H1 (cell line): Measurements from ENCODE around the gene FGD6. TPM values are rescaled to one million over a fixed set of nuclear protein-coding genes. Genes with fewer than 3 reads are reported as not detected.

Experiments used
- BACH1 ChIP-seq: IDR thresholded peaks from 2 replicates; pipeline ENCODE4 v1.6.1; 2012; ENCODE audit warnings: low read length, improper control_type of control experiment
- CHD7 ChIP-seq: fragments of 300-600 bp; sonication (generic); IDR thresholded peaks from 2 replicates; pipeline ENCODE4 v1.7.1; 2012; ENCODE audit warnings: low read length, moderate library complexity, mild to moderate bottlenecking, inconsistent platforms; ENCODE audit not compliant: insufficient replicate concordance
- FOSL1 ChIP-seq: IDR thresholded peaks from 2 replicates; pipeline ENCODE4 v1.6.1; 2011; ENCODE audit warnings: mild to moderate bottlenecking, low read depth, low read length, moderate library complexity; ENCODE audit not compliant: insufficient read depth
- HDAC2 ChIP-seq, 2 experiments: fragments of 300-600 bp in 1 of 2; sonication (generic) in 1 of 2; IDR thresholded peaks; 2 replicates each; pipeline ENCODE4 v1.6.1; 2011 to 2012; ENCODE audit warnings: low read depth in 2 of 2, low read length in 2 of 2, mild to moderate bottlenecking in 2 of 2, moderate library complexity in 2 of 2, borderline replicate concordance in 1 of 2, inconsistent platforms in 1 of 2
- NANOG ChIP-seq: IDR thresholded peaks from 2 replicates; pipeline ENCODE4 v1.6.1; 2011; ENCODE audit warnings: low read length, low read depth, mild to moderate bottlenecking, inconsistent platforms; ENCODE audit not compliant: insufficient read depth, poor library complexity, severe bottlenecking
- RBBP5 ChIP-seq: IDR thresholded peaks from 2 replicates; pipeline ENCODE4 v1.7.1; 2012; ENCODE audit warnings: low read depth, mild to moderate bottlenecking, inconsistent platforms, low read length, moderate library complexity, borderline replicate concordance
- SIN3A ChIP-seq, 2 experiments: IDR thresholded peaks in 1 of 2; conservative IDR thresholded peaks in 1 of 2; 2 replicates each; pipeline ENCODE4 v1.6.1; 2011 to 2012; ENCODE audit warnings: low read length in 2 of 2, improper control_type of control experiment in 1 of 2, low read depth in 1 of 2, mild to moderate bottlenecking in 1 of 2
- SP1 ChIP-seq: IDR thresholded peaks from 2 replicates; pipeline ENCODE4 v1.6.1; 2011; ENCODE audit warnings: low read depth, low read length
- SUZ12 ChIP-seq: fragments of 200-600 bp; sonication (generic); IDR thresholded peaks from 2 replicates; pipeline ENCODE4 v1.6.1; 2012; ENCODE audit warnings: mild to moderate bottlenecking, inconsistent platforms, low read length, moderate library complexity, mixed read lengths
- USF2 ChIP-seq: IDR thresholded peaks from 2 replicates; pipeline ENCODE4 v1.6.1; 2011; ENCODE audit warnings: low read length, improper control_type of control experiment
- polyA plus RNA-seq, 7 experiments: library from polyadenylated mRNA; depleted of rRNA in 3 of 7; stranded (reverse) in 5 of 7; unstranded in 2 of 7; fragments of >200 nt in 5 of 7; fragments of 200-250 nt in 2 of 7; gene quantifications; 1 replicate in 5 of 7; 2 replicates in 1 of 7; 4 replicates in 1 of 7; pipeline versions ENCODE4 v1.2.1 to v1.2.3, GENCODE V29; 2011 to 2013; ENCODE audit warnings: missing spikeins in 2 of 7, mixed read lengths in 2 of 7
- total RNA-seq: library from RNA; stranded (reverse); fragmentation: NEBNext Ultra II Directional; extraction: Animal tissue kit (Norgen Biotek cat#: 25700); gene quantifications from 2 replicates; pipeline ENCODE4 v1.2.1, GENCODE V29; 2021

FGD6 gene
- total and polyA plus RNA-seq, 2 of the 8 experiments (the other 6 are each of a cell fraction or from before 2014, with no cell fraction given), result 12.2 to 24.3 TPM

- TF ChIP-seq CHD7, result no peak
- TF ChIP-seq USF2, result no peak
- TF ChIP-seq BACH1, result no peak
- no peak for TF ChIP-seq FOSL1
- no peak for TF ChIP-seq SIN3A (conservative IDR thresholded peaks at IDR 0.05 in 1 of 2, IDR thresholded peaks at IDR 0.05 in 1 of 2; ENCODE audit: low read depth in 1 of 2, low read length in 2 of 2)
- TF ChIP-seq RBBP5, result no peak
- no peak for TF ChIP-seq HDAC2 (IDR thresholded peaks at IDR 0.05; ENCODE audit: borderline replicate concordance in 1 of 2, low read depth in 2 of 2, low read length in 2 of 2)
- TF ChIP-seq NANOG, result no peak
- TF ChIP-seq SP1, result no peak
- TF ChIP-seq SUZ12, result no peak
Observed at GRCh38 chr12:95184121-95184520, 33.1 kb downstream of the FGD6 start (continued).
